Left renal pelvis (tissue), 4 donors: Measurements from ENCODE around the gene CDKL5. TPM values are rescaled to one million over a fixed set of nuclear protein-coding genes. Genes with fewer than 3 reads are reported as not detected.
"Not testable (repeated sequence)": the region's sequence is repeated elsewhere in the genome, so short reads cannot be mapped to it uniquely, and the experiment has no call there.

Source experiments
- DNase-seq, 4 donors: peaks; one replicate each; pipeline ENCODE4 v3.0.0-alpha.2; 2013; ENCODE audit warnings: low read depth in 4 of 4, low spot score in 3 of 4
- polyA plus RNA-seq, 4 donors: library from polyadenylated mRNA; unstranded; fragments of 120-200 nt; gene quantifications; one replicate each; pipeline ENCODE4 v1.2.1, GENCODE V29; 2013; ENCODE audit not compliant: insufficient read length in 4 of 4

Gene CDKL5
- polyA plus RNA-seq, 4 donors = 13.5 to 17.0 (median 16.2) TPM

GRCh38 chrX:18566748-18567147 lies 141.3 kb downstream of the CDKL5 start:
- no peak for DNase-seq

GRCh38 chrX:18573556-18573955 lies 148.1 kb downstream of the CDKL5 start:
- no peak for DNase-seq

- no peak for DNase-seq
These were observed 149.2 kb downstream of the CDKL5 start for GRCh38 chrX:18574591-18574990.

GRCh38 chrX:18575744-18576143 lies 150.3 kb downstream of the CDKL5 start:
- DNase-seq = no peak

- DNase-seq = no peak
These were observed 152.0 kb downstream of the CDKL5 start for GRCh38 chrX:18577400-18577799.

GRCh38 chrX:18578546-18578945 lies 153.1 kb downstream of the CDKL5 start:
- no peak for DNase-seq

GRCh38 chrX:18579495-18579894 lies 154.1 kb downstream of the CDKL5 start:
- DNase-seq = no peak

- DNase-seq = no peak
These were observed 157.6 kb downstream of the CDKL5 start for GRCh38 chrX:18582910-18583493.

GRCh38 chrX:18589292-18589691 lies 163.9 kb downstream of the CDKL5 start:
- not testable (repeated sequence) for DNase-seq

GRCh38 chrX:18591834-18592233 lies 166.4 kb downstream of the CDKL5 start:
- no peak for DNase-seq

GRCh38 chrX:18594079-18594478 lies 168.7 kb downstream of the CDKL5 start:
- no peak for DNase-seq

- no peak for DNase-seq
These were observed 170.7 kb downstream of the CDKL5 start for GRCh38 chrX:18596096-18596495.

GRCh38 chrX:18598413-18598812 lies 173.0 kb downstream of the CDKL5 start:
- no peak for DNase-seq

GRCh38 chrX:18607966-18608365 lies 182.6 kb downstream of the CDKL5 start:
- DNase-seq = no peak

GRCh38 chrX:18613930-18614639 lies 188.7 kb downstream of the CDKL5 start:
- no peak for DNase-seq

GRCh38 chrX:18616688-18617406 lies 191.4 kb downstream of the CDKL5 start:
- DNase-seq = no peak

- peak; percentile 14 to 25 (median 22) for DNase-seq
These were observed 192.0 kb downstream of the CDKL5 start for GRCh38 chrX:18617407-18617750.

GRCh38 chrX:18619288-18619687 lies 193.9 kb downstream of the CDKL5 start:
- no peak for DNase-seq

- no peak for DNase-seq
These were observed 194.9 kb downstream of the CDKL5 start for GRCh38 chrX:18620349-18620748.

- DNase-seq = no peak
These were observed 199.2 kb downstream of the CDKL5 start for GRCh38 chrX:18624599-18624998.

- DNase-seq = no peak
These were observed 205.5 kb downstream of the CDKL5 start for GRCh38 chrX:18630934-18631333.

GRCh38 chrX:18638398-18638797 lies 213.0 kb downstream of the CDKL5 start:
- DNase-seq = no peak
